Keratinocyte (primary cell): Measurements from ENCODE around the gene NXN. TPM values are rescaled to one million over a fixed set of nuclear protein-coding genes. Genes with fewer than 3 reads are reported as not detected.
"Not testable (repeated sequence)": the region's sequence is repeated elsewhere in the genome, so short reads cannot be mapped to it uniquely, and the experiment has no call there.

Source experiments
- DNase-seq: peaks from one replicate; pipeline ENCODE4 v3.0.0-alpha.2; 2011; ENCODE audit warnings: low read depth, missing footprints, low spot score
- FAIRE-seq: peaks from 2 replicates; lab custom pipeline; 2011; peaks lifted over from hg19 to GRCh38; lab: Jason Lieb, UNC
- H2AFZ ChIP-seq: 2 replicates; pipeline ENCODE4 v1.6.0; 2012; ENCODE audit warnings: low read length, control low read depth, inconsistent platforms; ENCODE audit not compliant: control insufficient read depth
- H3K27ac ChIP-seq: 2 replicates; pipeline ENCODE4 v1.5.1; 2011; ENCODE audit warnings: low read length; ENCODE audit not compliant: control insufficient read depth, insufficient read depth
- H3K27me3 ChIP-seq: 3 replicates; pipeline ENCODE4 v1.6.0; 2011; ENCODE audit warnings: low read length; ENCODE audit not compliant: control insufficient read depth, insufficient read depth; ENCODE audit errors: extremely low read depth
- H3K36me3 ChIP-seq, 2 experiments: 2 replicates in 1 of 2; 3 replicates in 1 of 2; pipeline ENCODE4 v1.5.1; 2011; ENCODE audit warnings: low read length in 2 of 2, mild to moderate bottlenecking in 1 of 2; ENCODE audit not compliant: control insufficient read depth in 2 of 2, insufficient read depth in 2 of 2; ENCODE audit errors: extremely low read depth in 1 of 2
- H3K4me1 ChIP-seq: 3 replicates; pipeline ENCODE4 v1.5.1; 2011; ENCODE audit warnings: low read length; ENCODE audit not compliant: control insufficient read depth, insufficient read depth; ENCODE audit errors: extremely low read depth
- H3K4me2 ChIP-seq: 3 replicates; pipeline ENCODE4 v1.6.0; 2011; ENCODE audit warnings: low read depth, low read length; ENCODE audit not compliant: control insufficient read depth, insufficient read depth; ENCODE audit errors: extremely low read depth
- H3K4me3 ChIP-seq, 3 experiments: fragments of 200-600 bp in 1 of 3; sonication (generic) in 1 of 3; 2 replicates in 2 of 3; 3 replicates in 1 of 3; pipeline ENCODE4 v1.5.1; 2011 to 2016; ENCODE audit warnings: low read length in 3 of 3, mild to moderate bottlenecking in 3 of 3, control low read depth in 2 of 3, inconsistent platforms in 1 of 3, low read depth in 1 of 3, mixed read lengths in 1 of 3, mixed run types in 1 of 3, moderate library complexity in 1 of 3; ENCODE audit not compliant: control insufficient read depth in 2 of 3, insufficient read depth in 2 of 3; ENCODE audit errors: extremely low read depth in 1 of 3
- H3K79me2 ChIP-seq: 2 replicates; pipeline ENCODE4 v1.6.0; 2012; ENCODE audit warnings: low read length; ENCODE audit not compliant: control insufficient read depth, insufficient read depth
- H3K9ac ChIP-seq: 3 replicates; pipeline ENCODE4 v1.6.0; 2011; ENCODE audit warnings: low read length; ENCODE audit not compliant: control insufficient read depth, insufficient read depth; ENCODE audit errors: extremely low read depth
- H3K9me1 ChIP-seq: 3 replicates; pipeline ENCODE4 v1.6.0; 2011; ENCODE audit warnings: low read length; ENCODE audit not compliant: control insufficient read depth, insufficient read depth; ENCODE audit errors: extremely low read depth
- H3K9me3 ChIP-seq: 2 replicates; pipeline ENCODE4 v1.5.1; 2012; ENCODE audit warnings: low read depth, low read length; ENCODE audit not compliant: control insufficient read depth
- H4K20me1 ChIP-seq: 3 replicates; pipeline ENCODE4 v1.6.0; 2011; ENCODE audit warnings: low read length; ENCODE audit not compliant: control insufficient read depth, insufficient read depth; ENCODE audit errors: extremely low read depth
- CTCF ChIP-seq, 3 experiments: IDR thresholded peaks in 1 of 3; conservative IDR thresholded peaks in 1 of 3; optimal IDR thresholded peaks in 1 of 3; 2 replicates in 2 of 3; 3 replicates in 1 of 3; pipeline versions ENCODE3 to v1.5.1; 2011; ENCODE audit warnings: low read length in 3 of 3, mild to moderate bottlenecking in 3 of 3, moderate library complexity in 2 of 3, control low read depth in 1 of 3, inconsistent platforms in 1 of 3; ENCODE audit not compliant: insufficient read depth in 2 of 3; ENCODE audit errors: extremely low read depth in 1 of 3
- EZH2 ChIP-seq: IDR thresholded peaks from one replicate; pipeline ENCODE4 v1.6.1; 2012; ENCODE audit warnings: inconsistent platforms, mild to moderate bottlenecking, low read length, moderate library complexity
- dilution Hi-C: fragments of 300-500 bp; cut with MboI; formaldehyde crosslinking; loops from one replicate; pipeline ENCODE4 v1.7.0; 2020; ENCODE audit warnings: low sequenced_read_pairs; ENCODE audit not compliant: extremely low pct_ligation_motif_present
- polyA plus RNA-seq, 5 experiments: library from polyadenylated mRNA; depleted of rRNA in 3 of 5; stranded (reverse) in 3 of 5; stranded (forward) in 1 of 5; unstranded in 1 of 5; fragments of >200 nt; gene quantifications; 1 replicate in 1 of 5; 2 replicates in 3 of 5; 3 replicates in 1 of 5; pipeline versions ENCODE4 v1.2.1 to v1.2.3, GENCODE V29; 2011 to 2012; ENCODE audit warnings: missing spikeins in 2 of 5, low read depth in 1 of 5, low replicate concordance in 1 of 5

NXN gene
- polyA plus RNA-seq, 1 donor (not counting 4 experiments of a cell fraction or from before 2014, with no cell fraction given), result 94.4 TPM

GRCh38 chr17:907725-908124 lies 71.9 kb downstream of the NXN start:
- Histone ChIP-seq H3K9ac (no peak overlapping the region), H2AFZ (no peak overlapping the region), H3K27me3 (no peaks in the 10 kb centered on the region), H3K9me1 (no peaks in the 10 kb centered on the region), H3K4me1 (peaks cover 55% of the 10 kb centered on the region), H3K27ac (no peak overlapping the region), H3K79me2 (peaks cover 75% of the 10 kb centered on the region), H3K9me3 (no peaks in the 10 kb centered on the region), H3K4me2 (no peak overlapping the region), H3K36me3 (peaks cover 0 to 4% of the 10 kb centered on the region in 2 experiments), H4K20me1 (no peaks in the 10 kb centered on the region), H3K4me3 (no peak overlapping the region)
- dilution Hi-C loops, result no loop called here
- FAIRE-seq (no peak), DNase-seq (no peak)
- no peak for TF ChIP-seq CTCF (optimal IDR thresholded peaks at IDR 0.05 in 1 of 3, IDR thresholded peaks at IDR 0.05 in 1 of 3, conservative IDR thresholded peaks at IDR 0.05 in 1 of 3; ENCODE audit: extremely low read depth in 1 of 3, insufficient read depth in 2 of 3, low read length in 3 of 3)
- TF ChIP-seq EZH2, result no peak

DNA sequence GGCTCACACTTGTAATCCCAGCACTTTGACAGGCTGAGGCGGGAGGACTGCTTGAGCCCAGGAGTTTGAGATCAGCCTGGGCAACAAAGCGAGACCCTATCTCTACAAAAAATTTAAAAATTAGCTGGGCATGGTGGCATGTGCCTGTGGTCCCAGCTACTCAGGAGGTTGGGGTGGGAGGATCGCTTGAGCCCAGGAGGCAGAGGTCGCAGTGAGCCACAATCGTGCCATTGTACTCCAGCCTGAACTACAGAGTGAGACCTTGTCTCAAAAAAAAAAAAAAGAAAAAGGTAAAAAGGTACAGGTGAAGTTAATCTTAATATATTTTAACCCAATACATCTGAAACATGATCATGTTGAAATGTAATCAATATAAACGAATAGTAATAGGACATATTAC lies 73.9 kb downstream of the NXN start:
- H3K9ac ChIP-seq, result peak overlapping the region; percentile 75
- peaks cover 64% of the 10 kb centered on the region for H3K4me1 ChIP-seq
- H3K9me3 ChIP-seq, H4K20me1 ChIP-seq, H2AFZ ChIP-seq, dilution Hi-C loops, H3K27me3 ChIP-seq, H3K36me3 ChIP-seq, H3K9me1 ChIP-seq, H3K4me3 ChIP-seq, FAIRE-seq, DNase-seq: not testable (repeated sequence)
- peaks cover 82% of the 10 kb centered on the region for H3K79me2 ChIP-seq
- peak overlapping the region; percentile 75 for H3K27ac ChIP-seq
- peak overlapping the region; percentile 25 for H3K4me2 ChIP-seq
